Hematopoietic multipotent progenitor cell treated with erythropoietin and hydrocortisone succinate and interleukin-3 and kit ligand, for 6 days (in vitro differentiated cells): ENCODE results near the gene SLC2A11.
"Not testable (repeated sequence)": the region's sequence is repeated elsewhere in the genome, so short reads cannot be mapped to it uniquely, and the experiment has no call there.

Experiments
- DNase-seq: peaks from one replicate; pipeline ENCODE4 v3.0.0-alpha.2; 2015

Gene SLC2A11

GRCh38 chr22:23847991-23848864 is 9.4 kb upstream of the SLC2A11 start:
- DNase-seq: no peak

DNA sequence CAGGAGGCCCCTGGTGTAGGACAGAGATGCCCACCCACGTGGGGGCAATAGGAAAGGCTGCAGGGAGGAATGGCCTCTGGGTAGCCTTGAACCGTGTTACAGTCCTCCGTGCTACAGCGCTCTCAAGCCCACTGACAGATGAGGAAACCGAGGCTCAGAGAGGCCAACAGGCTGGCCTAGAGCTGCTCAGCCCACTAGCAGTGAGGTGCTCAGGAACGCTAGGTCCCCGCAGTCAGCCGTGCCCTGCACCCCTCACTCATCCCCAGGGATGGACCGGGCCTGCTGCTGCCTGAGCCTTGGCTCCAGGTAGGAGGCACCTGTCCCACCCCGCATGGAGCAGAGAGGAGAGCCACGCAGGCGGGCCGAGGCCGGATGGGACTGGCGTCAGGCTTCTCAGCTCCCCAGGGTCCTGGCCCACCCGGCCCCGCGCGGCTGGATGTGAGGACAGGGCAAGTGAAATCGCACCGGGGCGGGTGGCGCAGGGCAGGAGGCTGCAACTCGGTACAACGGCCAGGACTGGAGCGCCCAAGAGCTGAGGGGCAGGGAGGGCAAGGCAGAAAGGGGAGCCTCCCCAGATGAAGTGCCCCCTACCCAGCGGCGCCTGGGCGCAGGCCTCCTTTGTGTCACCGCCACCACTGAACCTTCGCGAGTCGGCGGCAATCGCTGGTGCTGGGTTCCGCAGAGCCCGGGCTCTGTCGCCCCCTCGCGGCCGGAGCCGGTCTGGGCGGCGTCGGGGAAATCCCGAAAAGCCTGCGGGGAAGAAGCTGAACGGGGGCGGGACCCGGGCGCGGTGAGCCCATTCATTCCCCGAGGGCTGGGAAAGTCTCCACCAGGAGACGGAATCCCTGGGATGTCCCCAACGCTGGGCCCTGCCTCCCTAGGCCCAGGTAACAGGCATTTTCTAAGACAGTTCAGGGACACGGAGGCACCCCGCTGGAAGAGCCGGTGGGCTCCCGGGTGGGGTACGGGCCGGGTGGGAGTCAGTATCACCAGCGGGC is 8.4 kb upstream of the SLC2A11 start:
- peak; percentile 82 for DNase-seq

GRCh38 chr22:23850136-23850611 is 7.5 kb upstream of the SLC2A11 start:
- no peak for DNase-seq

DNA sequence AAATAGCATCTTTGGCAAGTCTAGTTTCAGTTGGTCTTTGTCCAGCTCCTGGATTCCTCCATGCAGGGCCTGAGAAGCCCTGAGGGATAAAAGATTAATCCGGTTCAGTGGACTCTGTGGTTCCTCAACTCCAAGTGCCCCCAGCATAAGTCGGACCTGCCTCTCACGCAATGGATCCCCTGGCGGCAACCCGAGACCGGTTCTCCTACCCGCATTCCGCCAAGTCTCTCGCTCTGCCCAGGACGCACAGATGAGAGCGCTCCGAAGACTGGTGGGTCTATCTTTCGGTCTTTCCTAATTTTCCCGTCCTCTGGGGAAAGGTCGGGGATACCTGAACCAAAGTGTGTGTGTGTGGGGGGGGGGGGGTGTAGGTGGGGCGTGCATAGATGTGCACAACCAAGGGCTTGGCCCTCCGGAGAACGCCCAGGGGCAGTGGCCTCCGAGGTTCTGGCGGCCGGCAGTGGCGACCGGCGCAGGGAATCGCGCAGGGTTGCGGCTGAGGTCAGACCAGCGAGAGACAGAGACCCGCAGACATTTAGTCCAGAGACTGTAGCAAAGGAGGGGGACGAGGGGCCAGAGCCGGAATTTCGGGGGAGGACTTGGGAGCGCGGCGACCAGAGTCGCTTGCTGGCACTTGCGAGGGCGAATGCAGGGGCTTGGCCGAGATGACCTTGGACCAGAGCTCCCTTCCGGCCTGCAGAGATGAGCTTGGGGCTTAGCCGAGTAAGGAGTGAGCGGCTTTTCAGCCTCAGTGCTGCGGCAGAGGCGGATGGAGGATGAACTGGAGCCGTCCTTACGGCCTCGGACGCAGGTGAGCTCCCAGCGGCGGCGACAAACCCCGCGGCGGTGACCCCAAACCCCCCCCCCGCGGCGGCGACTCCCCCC is 712 bp upstream of the SLC2A11 start:
- peak; percentile 62 for DNase-seq

GRCh38 chr22:23858484-23858815 is 775 bp downstream of the SLC2A11 start:
- DNase-seq: no peak

DNA sequence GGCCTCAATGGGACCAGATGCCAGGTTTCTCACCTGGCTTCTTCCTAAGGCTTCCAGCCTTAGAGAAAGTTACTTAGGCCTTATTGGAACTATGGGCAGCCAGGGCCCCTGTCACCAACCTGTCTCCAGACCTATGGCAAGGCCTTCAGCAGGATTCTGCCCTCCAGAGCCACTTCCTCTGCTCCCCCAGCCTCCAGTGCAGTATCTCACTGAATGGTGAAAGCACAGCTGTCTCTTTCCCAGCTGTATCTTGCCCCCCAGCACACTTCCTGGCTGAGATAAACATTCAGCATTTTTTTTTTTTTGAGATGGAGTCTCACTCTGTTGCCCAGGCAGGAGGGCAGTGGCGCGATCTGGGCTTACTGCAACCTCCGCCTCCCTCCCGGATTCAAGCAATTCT is 1.5 kb downstream of the SLC2A11 start:
- no peak for DNase-seq

- DNase-seq: not testable (repeated sequence)
Observed at GRCh38 chr22:23860187-23860586, 2.5 kb downstream of the SLC2A11 start.

- peak; percentile 81 for DNase-seq
Observed at GRCh38 chr22:23862103-23862502, 4.4 kb downstream of the SLC2A11 start.

DNA sequence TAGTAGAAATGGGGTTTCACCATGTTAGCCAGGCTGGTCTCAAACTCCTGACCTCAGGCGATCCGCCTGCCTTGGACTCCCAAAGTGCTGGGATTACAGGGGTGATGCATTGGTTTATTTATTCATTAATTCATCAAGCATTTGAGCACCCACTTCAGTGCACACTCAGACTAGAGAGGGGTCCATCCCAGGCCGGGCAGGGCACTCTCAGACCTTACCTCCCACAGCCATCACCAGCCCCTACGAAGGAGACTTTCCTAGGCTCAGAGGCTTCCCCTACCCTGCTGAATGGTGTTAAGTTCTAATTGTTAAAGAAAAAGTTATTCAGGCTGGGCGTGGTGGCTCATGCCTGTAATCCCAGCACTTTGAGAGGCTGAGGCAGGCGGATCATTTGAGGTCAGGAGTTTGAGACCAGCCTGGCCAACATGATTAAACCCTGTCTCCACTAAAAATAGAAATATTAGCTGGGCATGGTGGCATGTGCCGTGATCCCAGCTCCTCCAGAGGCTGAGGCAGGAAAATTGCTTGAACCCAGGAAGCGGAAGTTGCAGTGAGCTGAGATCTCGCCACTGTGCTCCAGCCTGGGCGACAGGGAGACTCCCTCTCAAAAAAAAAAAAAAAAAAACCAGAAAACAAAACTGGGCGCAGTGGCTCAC is 7.0 kb downstream of the SLC2A11 start:
- DNase-seq: not testable (repeated sequence)

GRCh38 chr22:23868580-23868979 is 10.9 kb downstream of the SLC2A11 start:
- DNase-seq: no peak

GRCh38 chr22:23874871-23875270 is 17.2 kb downstream of the SLC2A11 start:
- no peak for DNase-seq

DNA sequence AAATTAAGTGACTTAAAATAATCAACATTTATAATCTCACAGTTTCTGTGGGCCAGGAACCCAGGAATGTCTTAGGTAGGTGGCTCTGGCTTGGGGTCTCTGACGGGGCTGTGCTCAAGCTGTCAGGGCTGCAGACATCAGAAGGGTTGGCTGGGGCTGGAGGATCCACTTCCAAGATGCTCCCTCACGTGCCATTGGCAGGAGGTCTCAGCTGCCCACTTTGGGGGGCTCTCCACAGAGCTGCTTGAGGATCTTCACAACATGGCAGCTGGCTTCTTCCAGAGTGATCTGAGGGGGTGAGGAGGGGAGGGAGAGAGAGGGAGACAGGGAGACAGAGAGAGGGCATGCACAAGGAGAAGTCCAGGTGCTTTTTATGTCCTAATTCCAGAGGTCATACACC is 18.1 kb downstream of the SLC2A11 start:
- DNase-seq: no peak

DNA sequence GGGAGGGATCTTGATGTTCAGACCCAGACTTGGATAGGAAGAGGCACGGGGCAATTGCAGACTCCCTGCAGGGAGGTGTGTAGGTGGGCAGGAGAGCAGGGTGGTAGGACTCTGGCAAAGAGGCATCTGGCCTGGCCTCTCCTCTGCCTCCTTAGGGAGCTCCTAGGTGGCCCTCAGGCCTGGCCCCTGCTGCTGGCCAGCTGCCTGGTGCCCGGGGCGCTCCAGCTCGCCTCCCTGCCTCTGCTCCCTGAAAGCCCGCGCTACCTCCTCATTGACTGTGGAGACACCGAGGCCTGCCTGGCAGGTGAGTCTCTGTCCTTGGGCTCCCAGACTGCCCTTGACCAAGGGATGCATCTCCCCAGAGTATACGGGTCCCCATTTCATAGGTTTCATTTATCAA is 19.9 kb downstream of the SLC2A11 start:
- no peak for DNase-seq

GRCh38 chr22:23878219-23878618 is 20.5 kb downstream of the SLC2A11 start:
- DNase-seq: no peak

GRCh38 chr22:23882370-23882769 is 24.7 kb downstream of the SLC2A11 start:
- DNase-seq: no peak

GRCh38 chr22:23883658-23884057 is 26.0 kb downstream of the SLC2A11 start:
- DNase-seq: no peak

DNA sequence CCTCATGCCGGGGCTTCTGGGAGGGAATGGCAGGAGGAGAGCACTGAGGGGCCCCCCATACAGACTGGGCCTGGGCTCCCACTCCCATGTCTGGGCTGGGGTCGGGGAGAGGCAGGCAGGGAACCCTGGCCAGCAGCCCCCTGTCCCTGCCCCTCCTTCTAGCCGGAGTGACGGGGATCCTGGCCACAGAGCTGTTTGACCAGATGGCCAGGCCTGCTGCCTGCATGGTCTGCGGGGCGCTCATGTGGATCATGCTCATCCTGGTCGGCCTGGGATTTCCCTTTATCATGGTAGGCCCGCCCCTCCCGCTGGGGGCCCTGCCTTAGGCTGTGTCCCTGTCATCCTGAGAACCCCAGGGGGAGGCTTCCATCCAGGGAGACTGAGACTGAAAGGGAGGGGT is 26.5 kb downstream of the SLC2A11 start:
- no peak for DNase-seq

- DNase-seq: peak; percentile 59
Observed at GRCh38 chr22:23888615-23889401, 31.1 kb downstream of the SLC2A11 start.

DNA sequence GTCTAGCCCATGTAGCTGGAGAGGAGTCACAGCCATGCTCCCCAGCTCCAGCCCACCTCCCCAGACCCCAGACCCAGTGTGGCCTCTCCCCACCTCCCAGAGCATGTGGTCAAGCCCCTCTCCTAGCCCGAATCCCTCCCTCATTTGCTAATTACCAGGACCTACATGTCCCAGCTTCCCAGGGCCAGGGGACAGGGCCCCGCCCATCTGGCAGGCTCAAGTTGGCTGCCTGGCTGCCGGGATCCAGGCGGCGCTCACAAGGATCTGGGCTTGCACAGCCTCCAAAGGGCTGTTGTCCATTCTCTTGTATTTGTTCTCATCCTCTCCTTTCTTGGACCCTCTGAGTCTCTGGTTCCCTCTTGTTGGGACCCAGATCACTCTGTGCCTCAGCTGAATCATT is 31.9 kb downstream of the SLC2A11 start:
- DNase-seq: no peak

- no peak for DNase-seq
Observed at GRCh38 chr22:23891726-23892125, 34.1 kb downstream of the SLC2A11 start.

GRCh38 chr22:23892130-23892529 is 34.5 kb downstream of the SLC2A11 start:
- no peak for DNase-seq
